H1 (cell line): ENCODE measurements around the gene NKD2. TPM values are rescaled to one million over a fixed set of nuclear protein-coding genes. Genes with fewer than 3 reads are reported as not detected.

Source experiments
- EGR1 ChIP-seq: IDR thresholded peaks from 2 replicates; pipeline ENCODE4 v1.6.1; 2011; ENCODE audit warnings: low read depth, low read length, borderline replicate concordance
- GABPA ChIP-seq: IDR thresholded peaks from 2 replicates; pipeline ENCODE4 v1.6.1; 2011; ENCODE audit warnings: mild to moderate bottlenecking, low read length, moderate library complexity, borderline replicate concordance; ENCODE audit not compliant: insufficient read depth
- KDM4A ChIP-seq: IDR thresholded peaks from one replicate; pipeline ENCODE4 v1.7.1; 2012; ENCODE audit warnings: low read depth, mild to moderate bottlenecking, moderate library complexity, low read length, inconsistent platforms; ENCODE audit not compliant: severe bottlenecking
- SIX5 ChIP-seq: IDR thresholded peaks from 2 replicates; pipeline ENCODE4 v1.6.1; 2011; ENCODE audit warnings: mild to moderate bottlenecking, low read depth, low read length
- SRF ChIP-seq: IDR thresholded peaks from 2 replicates; pipeline ENCODE4 v1.6.1; 2011; ENCODE audit warnings: mild to moderate bottlenecking, low read depth, low read length, moderate library complexity
- polyA plus RNA-seq, 7 experiments: library from polyadenylated mRNA; depleted of rRNA in 3 of 7; stranded (reverse) in 5 of 7; unstranded in 2 of 7; fragments of >200 nt in 5 of 7; fragments of 200-250 nt in 2 of 7; gene quantifications; 1 replicate in 5 of 7; 2 replicates in 1 of 7; 4 replicates in 1 of 7; pipeline versions ENCODE4 v1.2.1 to v1.2.3, GENCODE V29; 2011 to 2013; ENCODE audit warnings: missing spikeins in 2 of 7, mixed read lengths in 2 of 7
- total RNA-seq: library from RNA; stranded (reverse); fragmentation: NEBNext Ultra II Directional; extraction: Animal tissue kit (Norgen Biotek cat#: 25700); gene quantifications from 2 replicates; pipeline ENCODE4 v1.2.1, GENCODE V29; 2021

The NKD2 gene
- total and polyA plus RNA-seq, 2 of the 8 experiments (the other 6 are each of a cell fraction or from before 2014, with no cell fraction given): 5.5 to 7.9 TPM

GRCh38 chr5:1041225-1042143 lies 32.9 kb downstream of the NKD2 start (continued):
- TF ChIP-seq SRF (no peak), GABPA (no peak), SIX5 (no peak), KDM4A (no peak), EGR1 (no peak)
